ENCODE results near the gene HESX1. TPM values are rescaled to one million over a fixed set of nuclear protein-coding genes. Genes with fewer than 3 reads are reported as not detected.

Gene HESX1
- total and polyA plus RNA-seq, 2 of the 8 experiments (the other 6 are each of a cell fraction or from before 2014, with no cell fraction given): 7.1 to 12.0 TPM

GRCh38 chr3:57157545-57157944 is 42.2 kb downstream of the HESX1 start:
- DNase-seq (ENCODE audit: low read depth in 1 of 2, low spot score in 2 of 2): no peak
- no peak overlapping the region for H2AK5ac ChIP-seq (ENCODE audit: low read depth, low read length)
- peaks cover 9 to 41% (median 22%) of the 10 kb centered on the region in 4 experiments for H3K4me1 ChIP-seq (replicated peaks in 1 of 4; ENCODE audit: control insufficient read depth in 3 of 4, insufficient read depth in 4 of 4, low read length in 3 of 4)
- H3K23me2 ChIP-seq (ENCODE audit: low read depth, low read length): no peaks in the 10 kb centered on the region; the same call in 1 of the 2 replicates
- H2BK20ac ChIP-seq (ENCODE audit: low read length): no peak overlapping the region
- no peaks in the 10 kb centered on the region for H3K9me3 ChIP-seq (ENCODE audit: insufficient read depth in 2 of 2, low read depth in 1 of 2, low read length in 1 of 2)
- H4K91ac ChIP-seq (replicated peaks; ENCODE audit: insufficient read length, low read length): no peak overlapping the region
- no peak overlapping the region for H2BK15ac ChIP-seq (ENCODE audit: low read length)
- H2BK12ac ChIP-seq (ENCODE audit: low read depth, low read length): peak overlapping the region; percentile 72; the same call in 1 of the 2 replicates
- H4K20me1 ChIP-seq (replicated peaks in 1 of 2; ENCODE audit: control insufficient read depth in 1 of 2, insufficient read depth in 2 of 2, low read length in 2 of 2): peaks cover 6 to 21% of the 10 kb centered on the region in 2 experiments
- H4K5ac ChIP-seq (ENCODE audit: insufficient read length, low read depth, low read length): no peak overlapping the region
- peaks cover 0 to 33% (median 10%) of the 10 kb centered on the region in 4 experiments; a peak in 4 of 7 replicates for H3K27me3 ChIP-seq (replicated peaks in 1 of 4; ENCODE audit: control insufficient read depth in 3 of 4, extremely low read depth in 1 of 4, insufficient read depth in 3 of 4, low read length in 3 of 4)
- peak overlapping the region; percentile 73 for H3K4ac ChIP-seq (replicated peaks; ENCODE audit: insufficient read length, low read depth, low read length)
- no peak overlapping the region for H3K9ac ChIP-seq (replicated peaks in 1 of 4; ENCODE audit: extremely low read depth in 1 of 4, low read depth in 3 of 4, low read length in 3 of 4)
- no peak overlapping the region for H3K27ac ChIP-seq (ENCODE audit: low read depth, low read length)
- peak overlapping the region; percentile 45; the same call in 1 of the 2 replicates for H2BK5ac ChIP-seq (ENCODE audit: low read depth, low read length)
- POLR2A ChIA-PET (ENCODE audit: partially characterized antibody): interaction anchor here (0.9 to 1.6 kb wide), 2 partner anchors 10 kb away, joined by 4 to 5 read pairs; no protein-coding TSS in a partner anchor
- no peaks in the 10 kb centered on the region for H3K36me3 ChIP-seq (ENCODE audit: control insufficient read depth in 2 of 4, insufficient read depth in 4 of 4, low read length in 3 of 4)
- H3K79me2 ChIP-seq (ENCODE audit: control insufficient read depth in 1 of 2, insufficient read depth in 2 of 2, low read length in 2 of 2): peaks cover 3 to 47% of the 10 kb centered on the region in 2 experiments; a peak in 3 of 4 replicates
- H2BK120ac ChIP-seq (replicated peaks; ENCODE audit: low read depth, low read length): no peak overlapping the region
- FAIRE-seq: no peak
- no peak overlapping the region for H3K4me3 ChIP-seq (ENCODE audit: extremely low read depth in 1 of 4, insufficient read depth in 2 of 4, low read depth in 3 of 4, low read length in 4 of 4)
- no peak overlapping the region; the same call in 1 of the 2 replicates for H4K8ac ChIP-seq (ENCODE audit: extremely low read depth, insufficient read depth, low read length)
- 0 out of 2 replicates have a peak, but pooled peaks cover 2% of the 10 kb centered on the region for H3K79me1 ChIP-seq (ENCODE audit: low read depth, low read length)
- WGBS, 2 experiments (ENCODE audit: extremely low coverage in 1 of 2, insufficient coverage in 1 of 2, insufficient read length in 1 of 2, insufficient replicate concordance in 2 of 2, low coverage in 1 of 2, low lambda C conversion rate in 2 of 2, missing lambda C conversion rate in 1 of 2): 75% methylated on average over 10 of the region's 10 CpGs; no CpG with 5 or more reads in 1 of the 2 experiments
- H3K18ac ChIP-seq (ENCODE audit: extremely low read depth, low read length): peak overlapping the region; percentile 25; the same call in 1 of the 2 replicates
- CTCF ChIA-PET (ENCODE audit: partially characterized antibody): interaction anchor here (1.5 to 4.4 kb wide), 3 partner anchors 13 to 57 kb away, joined by 3 to 22 read pairs (median 7); no protein-coding TSS in a partner anchor
- H3K56ac ChIP-seq (replicated peaks; ENCODE audit: insufficient read length, low read depth, low read length): no peak overlapping the region
- H3K23ac ChIP-seq (ENCODE audit: insufficient read length): no peak overlapping the region
- H2AFZ ChIP-seq (ENCODE audit: low read length): no peak overlapping the region
- no peak overlapping the region for H3K4me2 ChIP-seq (ENCODE audit: insufficient read depth in 1 of 2, low read depth in 2 of 2, low read length in 2 of 2)
- no peak overlapping the region for H3K14ac ChIP-seq (ENCODE audit: insufficient read length)
- TF ChIP-seq SP2 (IDR thresholded peaks at IDR 0.05; ENCODE audit: low read length) (no peak), RFX5 (IDR thresholded peaks at IDR 0.05; ENCODE audit: borderline replicate concordance, low read depth, low read length) (no peak), KDM1A (IDR thresholded peaks at IDR 0.05; ENCODE audit: borderline replicate concordance, low read length) (no peak), SP4 (IDR thresholded peaks at IDR 0.05; ENCODE audit: low read length) (no peak), YY1 (IDR thresholded peaks at IDR 0.05; ENCODE audit: low read depth, low read length) (no peak), SAP30 (IDR thresholded peaks at IDR 0.05; ENCODE audit: insufficient read depth, insufficient replicate concordance, low read length) (no peak), BCL11A (IDR thresholded peaks at IDR 0.05; ENCODE audit: low read depth in 2 of 2, low read length in 2 of 2) (no peak), NANOG (IDR thresholded peaks at IDR 0.05; ENCODE audit: insufficient read depth, low read depth, low read length, poor library complexity, severe bottlenecking) (no peak), TCF12 (IDR thresholded peaks at IDR 0.05; ENCODE audit: low read depth, low read length) (no peak), SIN3A (conservative IDR thresholded peaks at IDR 0.05 in 1 of 2, IDR thresholded peaks at IDR 0.05 in 1 of 2; ENCODE audit: low read depth in 1 of 2, low read length in 2 of 2) (no peak), TBP (IDR thresholded peaks at IDR 0.05; ENCODE audit: low read depth, low read length) (no peak)
- TF ChIP-seq, protein P1, sequence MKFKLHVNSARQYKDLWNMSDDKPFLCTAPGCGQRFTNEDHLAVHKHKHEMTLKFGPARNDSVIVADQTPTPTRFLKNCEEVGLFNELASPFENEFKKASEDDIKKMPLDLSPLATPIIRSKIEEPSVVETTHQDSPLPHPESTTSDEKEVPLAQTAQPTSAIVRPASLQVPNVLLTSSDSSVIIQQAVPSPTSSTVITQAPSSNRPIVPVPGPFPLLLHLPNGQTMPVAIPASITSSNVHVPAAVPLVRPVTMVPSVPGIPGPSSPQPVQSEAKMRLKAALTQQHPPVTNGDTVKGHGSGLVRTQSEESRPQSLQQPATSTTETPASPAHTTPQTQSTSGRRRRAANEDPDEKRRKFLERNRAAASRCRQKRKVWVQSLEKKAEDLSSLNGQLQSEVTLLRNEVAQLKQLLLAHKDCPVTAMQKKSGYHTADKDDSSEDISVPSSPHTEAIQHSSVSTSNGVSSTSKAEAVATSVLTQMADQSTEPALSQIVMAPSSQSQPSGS (IDR thresholded peaks at IDR 0.05; ENCODE audit: low read length): no peak

Data from H1 (cell line).